Measurements from ENCODE around the gene SMARCA4.

- TF ChIP-seq POLR2A (IDR thresholded peaks at IDR 0.05; ENCODE audit: low read length) (no peak), GATA1 (IDR thresholded peaks at IDR 0.05; ENCODE audit: low read depth, low read length) (no peak)
These were observed 22.2 kb downstream of the SMARCA4 start for GRCh38 chr19:10983026-10983425.
